H9 (cell line): ENCODE measurements around the gene UBFD1. TPM values are rescaled to one million over a fixed set of nuclear protein-coding genes. Genes with fewer than 3 reads are reported as not detected.

Experiments used
- DNase-seq: peaks from one replicate; pipeline ENCODE4 v3.0.0-alpha.2; 2017
- H2AFZ ChIP-seq: one replicate; pipeline ENCODE4 v1.6.1; 2013; ENCODE audit warnings: mild to moderate bottlenecking, low read length, control low read depth, moderate library complexity
- H2AK5ac ChIP-seq: 2 replicates; pipeline ENCODE4 v1.6.1; 2013; ENCODE audit warnings: low read length, control low read depth, mixed read lengths; ENCODE audit not compliant: insufficient read length
- H2BK120ac ChIP-seq: one replicate; pipeline ENCODE4 v1.6.1; 2013; ENCODE audit warnings: low read depth, mild to moderate bottlenecking, low read length, control low read depth, inconsistent platforms; ENCODE audit not compliant: poor library complexity, severe bottlenecking
- H2BK12ac ChIP-seq: 2 replicates; pipeline ENCODE4 v1.6.1; 2013; ENCODE audit warnings: low read length, control low read depth, mixed read lengths, low read depth; ENCODE audit not compliant: insufficient read length
- H2BK15ac ChIP-seq: 2 replicates; pipeline ENCODE4 v1.6.1; 2013; ENCODE audit warnings: low read depth, low read length, control low read depth
- H2BK20ac ChIP-seq: one replicate; pipeline ENCODE4 v1.6.1; 2013; ENCODE audit warnings: low read depth, mild to moderate bottlenecking, low read length, control low read depth, inconsistent platforms; ENCODE audit not compliant: poor library complexity, severe bottlenecking
- H2BK5ac ChIP-seq: 2 replicates; pipeline ENCODE4 v1.6.1; 2013; ENCODE audit warnings: low read length, control low read depth, mixed read lengths; ENCODE audit not compliant: insufficient read length
- H3K14ac ChIP-seq: 2 replicates; pipeline ENCODE4 v1.6.1; 2013; ENCODE audit warnings: low read length, control low read depth; ENCODE audit not compliant: insufficient read depth
- H3K18ac ChIP-seq: 2 replicates; pipeline ENCODE4 v1.6.1; 2013; ENCODE audit warnings: low read depth, mild to moderate bottlenecking, mixed read lengths, low read length, control low read depth; ENCODE audit not compliant: insufficient read length
- H3K23ac ChIP-seq: 2 replicates; pipeline ENCODE4 v1.6.1; 2013; ENCODE audit warnings: low read length, control low read depth, mixed read lengths, low read depth; ENCODE audit not compliant: insufficient read length
- H3K23me2 ChIP-seq: 2 replicates; pipeline ENCODE4 v1.6.1; 2013; ENCODE audit warnings: low read depth, mild to moderate bottlenecking, mixed read lengths, low read length, control low read depth; ENCODE audit not compliant: insufficient read length, poor library complexity, severe bottlenecking
- H3K27ac ChIP-seq: 2 replicates; pipeline ENCODE4 v1.5.1; 2013; ENCODE audit warnings: low read length, control low read depth, mixed read lengths, low read depth; ENCODE audit not compliant: insufficient read length
- H3K27me3 ChIP-seq: 2 replicates; pipeline ENCODE4 v1.6.1; 2013; ENCODE audit warnings: low read length, control low read depth, inconsistent platforms; ENCODE audit not compliant: insufficient read depth
- H3K4ac ChIP-seq: 2 replicates; pipeline ENCODE4 v1.6.1; 2013; ENCODE audit warnings: low read depth, mild to moderate bottlenecking, control low read depth, inconsistent platforms, low read length, moderate library complexity
- H3K4me1 ChIP-seq: 2 replicates; pipeline ENCODE4 v1.6.1; 2013; ENCODE audit warnings: low read length, control low read depth, inconsistent platforms; ENCODE audit not compliant: insufficient read depth
- H3K4me2 ChIP-seq: 2 replicates; pipeline ENCODE4 v1.6.1; 2013; ENCODE audit warnings: low read length, control low read depth, mixed read lengths; ENCODE audit not compliant: insufficient read length, insufficient read depth
- H3K56ac ChIP-seq: 2 replicates; pipeline ENCODE4 v1.6.1; 2013; ENCODE audit warnings: low read depth, mild to moderate bottlenecking, mixed read lengths, low read length, control low read depth; ENCODE audit not compliant: insufficient read length
- H3K79me1 ChIP-seq: 2 replicates; pipeline ENCODE4 v1.6.1; 2013; ENCODE audit warnings: low read depth, mild to moderate bottlenecking, moderate library complexity, low read length, control low read depth, inconsistent platforms; ENCODE audit not compliant: insufficient read depth, poor library complexity, severe bottlenecking
- H3K79me2 ChIP-seq: 2 replicates; pipeline ENCODE4 v1.6.1; 2013; ENCODE audit warnings: low read length, control low read depth, inconsistent platforms; ENCODE audit not compliant: insufficient read depth
- H3K9ac ChIP-seq: 2 replicates; pipeline ENCODE4 v1.6.1; 2013; ENCODE audit warnings: low read length, control low read depth, mixed read lengths; ENCODE audit not compliant: insufficient read length; ENCODE audit errors: extremely low read depth
- H3K9me3 ChIP-seq: one replicate; pipeline ENCODE4 v1.6.1; 2013; ENCODE audit warnings: low read depth, low read length, inconsistent platforms; ENCODE audit not compliant: control insufficient read depth
- H3T11ph ChIP-seq: one replicate; pipeline ENCODE4 v1.6.1; 2013; ENCODE audit warnings: mild to moderate bottlenecking, low read length, control low read depth, inconsistent platforms
- H4K20me1 ChIP-seq: one replicate; pipeline ENCODE4 v1.6.1; 2013; ENCODE audit not compliant: control insufficient read depth, insufficient read length, insufficient read depth
- H4K5ac ChIP-seq: 2 replicates; pipeline ENCODE4 v1.6.1; 2013; ENCODE audit warnings: low read depth, mild to moderate bottlenecking, mixed read lengths, low read length, control low read depth; ENCODE audit not compliant: insufficient read length
- H4K8ac ChIP-seq: replicated peaks from 2 replicates; pipeline ENCODE4 v1.6.1; 2013; ENCODE audit warnings: low read length, control low read depth, mixed read lengths, low read depth; ENCODE audit not compliant: insufficient read length
- H4K91ac ChIP-seq: 2 replicates; pipeline ENCODE4 v1.6.1; 2013; ENCODE audit warnings: low read depth, mild to moderate bottlenecking, moderate library complexity, mixed read lengths, low read length, control low read depth; ENCODE audit not compliant: insufficient read length
- H3K27ac Mint-ChIP-seq, 3 experiments: 2 replicates in 2 of 3; 3 replicates in 1 of 3; pipeline ENCODE4 v1.8.0; 2020 to 2021; ENCODE audit warnings: mixed read lengths in 3 of 3, mild to moderate bottlenecking in 1 of 3, moderate library complexity in 1 of 3
- H3K27me3 Mint-ChIP-seq: 2 replicates; pipeline ENCODE4 v1.8.0; 2021; ENCODE audit warnings: low read depth, mild to moderate bottlenecking, moderate library complexity, mixed read lengths
- H3K36me3 Mint-ChIP-seq, 3 experiments: 2 replicates in 2 of 3; 3 replicates in 1 of 3; pipeline ENCODE4 v1.8.0; 2020 to 2021; ENCODE audit warnings: low read depth in 3 of 3, mixed read lengths in 3 of 3; ENCODE audit not compliant: insufficient read depth in 1 of 3
- H3K4me1 Mint-ChIP-seq, 2 experiments: 2 replicates each; pipeline ENCODE4 v1.8.0; 2020; ENCODE audit warnings: mixed read lengths in 2 of 2
- H3K4me3 Mint-ChIP-seq, 2 experiments: 2 replicates in 1 of 2; 3 replicates in 1 of 2; pipeline ENCODE4 v1.8.0; 2020 to 2021; ENCODE audit warnings: mild to moderate bottlenecking in 2 of 2, mixed read lengths in 2 of 2, moderate library complexity in 1 of 2
- H3K9me3 Mint-ChIP-seq, 2 experiments: 2 replicates in 1 of 2; 3 replicates in 1 of 2; pipeline ENCODE4 v1.8.0; 2020; ENCODE audit warnings: mild to moderate bottlenecking in 2 of 2, mixed read lengths in 2 of 2, moderate library complexity in 1 of 2
- WGBS: extraction: QIAGEN DNeasy Blood & Tissue Kit; methylation state at CpG from one replicate; pipeline ENCODE4 v1.1.7; 2013; ENCODE audit warnings: missing lambda C conversion rate, low lambda C conversion rate, mixed read lengths; ENCODE audit not compliant: insufficient read length; ENCODE audit errors: extremely low coverage; 5-methylcytosine and 5-hydroxymethylcytosine counted together
- total RNA-seq: library from RNA; stranded (reverse); gene quantifications from 2 replicates; pipeline ENCODE4 v1.2.1, GENCODE V29; 2021
- TF ChIP-seq, protein P1 (sequence below): fragments of 200-600 bp; sonication (generic); conservative IDR thresholded peaks from 3 replicates; pipeline ENCODE4 v1.8.0; 2021; ENCODE audit warnings: antibody characterized with exemption, mild to moderate bottlenecking

UBFD1 gene
- total RNA-seq, 1 experiment from 2014 or later: 107 TPM

GRCh38 chr16:23511731-23512130 is 45.8 kb upstream of the UBFD1 start:
- no peak for DNase-seq
- Histone ChIP-seq H3K27ac (no peak overlapping the region), H2AK5ac (no peak overlapping the region), H3K79me1 (peaks cover 6% of the 10 kb centered on the region), H3K9ac (no peak overlapping the region), H3K18ac (no peak overlapping the region), H3K4ac (no peak overlapping the region), H3T11ph (no peak overlapping the region), H2BK12ac (no peak overlapping the region), H3K23me2 (peaks cover 14% of the 10 kb centered on the region), H3K56ac (no peak overlapping the region), H2BK20ac (no peak overlapping the region), H2BK15ac (no peak overlapping the region), H4K91ac (no peak overlapping the region), H3K14ac (no peak overlapping the region), H2BK5ac (no peak overlapping the region), H3K23ac (no peak overlapping the region), H3K27me3 (no peaks in the 10 kb centered on the region), H4K5ac (no peak overlapping the region), H4K8ac (no peak overlapping the region), H2BK120ac (no peak overlapping the region), H3K9me3 (no peaks in the 10 kb centered on the region), H2AFZ (no peak overlapping the region), H4K20me1 (no peaks in the 10 kb centered on the region), H3K79me2 (peaks cover 24% of the 10 kb centered on the region; the same call in 1 of the 2 replicates), H3K4me1 (no peaks in the 10 kb centered on the region), H3K4me2 (no peak overlapping the region)
- Mint-ChIP-seq H3K27me3 (no peaks in the 10 kb centered on the region), H3K9me3 (peaks cover 0 to 7% of the 10 kb centered on the region in 2 experiments; a peak in 1 of 5 replicates), H3K4me3 (no peak overlapping the region; a peak in 1 of 5 replicates), H3K36me3 (peaks cover 11 to 37% (median 24%) of the 10 kb centered on the region in 3 experiments; a peak in 6 of 7 replicates), H3K4me1 (peaks cover 14 to 16% of the 10 kb centered on the region in 2 experiments), H3K27ac (peak overlapping the region in 1 of 3 experiments; percentile 16; a peak in 2 of 7 replicates)
- no CpG with 5 or more reads among the region's 7 CpGs for WGBS
- TF ChIP-seq, protein P1, sequence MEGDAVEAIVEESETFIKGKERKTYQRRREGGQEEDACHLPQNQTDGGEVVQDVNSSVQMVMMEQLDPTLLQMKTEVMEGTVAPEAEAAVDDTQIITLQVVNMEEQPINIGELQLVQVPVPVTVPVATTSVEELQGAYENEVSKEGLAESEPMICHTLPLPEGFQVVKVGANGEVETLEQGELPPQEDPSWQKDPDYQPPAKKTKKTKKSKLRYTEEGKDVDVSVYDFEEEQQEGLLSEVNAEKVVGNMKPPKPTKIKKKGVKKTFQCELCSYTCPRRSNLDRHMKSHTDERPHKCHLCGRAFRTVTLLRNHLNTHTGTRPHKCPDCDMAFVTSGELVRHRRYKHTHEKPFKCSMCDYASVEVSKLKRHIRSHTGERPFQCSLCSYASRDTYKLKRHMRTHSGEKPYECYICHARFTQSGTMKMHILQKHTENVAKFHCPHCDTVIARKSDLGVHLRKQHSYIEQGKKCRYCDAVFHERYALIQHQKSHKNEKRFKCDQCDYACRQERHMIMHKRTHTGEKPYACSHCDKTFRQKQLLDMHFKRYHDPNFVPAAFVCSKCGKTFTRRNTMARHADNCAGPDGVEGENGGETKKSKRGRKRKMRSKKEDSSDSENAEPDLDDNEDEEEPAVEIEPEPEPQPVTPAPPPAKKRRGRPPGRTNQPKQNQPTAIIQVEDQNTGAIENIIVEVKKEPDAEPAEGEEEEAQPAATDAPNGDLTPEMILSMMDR: no peak
